ENCODE data around the gene HIVEP3. TPM values are rescaled to one million over a fixed set of nuclear protein-coding genes. Genes with fewer than 3 reads are reported as not detected.

The HIVEP3 gene
- total and polyA plus RNA-seq, 2 of the 13 experiments (the other 11 are each of a cell fraction or from before 2014, with no cell fraction given): 0.05 TPM; not detected in 1

DNA sequence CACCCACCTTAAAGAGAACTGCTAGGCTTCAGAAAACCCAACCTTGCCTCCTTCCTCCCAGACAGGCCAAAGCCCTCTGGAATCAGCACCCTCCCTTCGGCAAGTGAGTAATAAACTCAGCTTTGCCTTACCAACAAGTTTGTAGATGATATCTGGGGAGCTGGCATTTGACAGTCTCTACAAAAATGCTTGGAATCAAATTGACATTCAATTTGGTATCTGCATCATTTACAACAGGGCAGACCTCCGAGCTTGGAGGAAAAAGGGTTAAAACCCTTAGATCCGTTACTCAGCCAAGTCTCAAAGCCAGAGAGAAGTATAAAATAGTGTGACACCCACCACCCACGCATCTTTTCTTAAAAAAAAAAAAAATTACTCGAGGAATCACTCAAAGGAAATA lies 285.0 kb downstream of the HIVEP3 start:
- CTCF ChIA-PET (ENCODE audit: low intra/inter-chr PET ratio, low total read pairs): no interaction called here
- ATAC-seq (no peak), FAIRE-seq (no peak), DNase-seq (ENCODE audit: low spot score) (no peak)
- Histone ChIP-seq H3K27ac (ENCODE audit: extremely low read length, insufficient read depth, low read length) (no peak overlapping the region), H3K9ac (ENCODE audit: insufficient read depth, low read depth, low read length) (no peak overlapping the region), H3K9me3 (ENCODE audit: low read length) (no peaks in the 10 kb centered on the region), H3K4me3 (replicated peaks in 1 of 3; ENCODE audit: insufficient read depth in 1 of 3, low read depth in 2 of 3, low read length in 3 of 3) (no peak overlapping the region), H3K36me3 (replicated peaks in 1 of 2; ENCODE audit: control insufficient read depth in 1 of 2, insufficient read depth in 2 of 2, low read length in 2 of 2) (no peaks in the 10 kb centered on the region), H3K4me2 (ENCODE audit: low read depth, low read length) (no peak overlapping the region), H3K4me1 (ENCODE audit: insufficient read depth, low read length) (no peaks in the 10 kb centered on the region), H4K20me1 (ENCODE audit: insufficient read depth, low read length) (no peaks in the 10 kb centered on the region), H3K79me2 (ENCODE audit: insufficient read depth, low read length) (no peaks in the 10 kb centered on the region), H2AFZ (ENCODE audit: low read length) (no peak overlapping the region), H3K27me3 (ENCODE audit: control insufficient read depth in 1 of 2, insufficient read depth in 2 of 2, low read length in 2 of 2) (peaks cover 0 to 22% of the 10 kb centered on the region in 2 experiments; a peak in 2 of 5 replicates)
- in situ Hi-C loops (cut with HindIII; ENCODE audit: extremely low pct_ligation_motif_present, low pct_unique_long_range_greater_than_20kb): no loop called here
- 18% methylated on average over 5 of the region's 5 CpGs for WGBS (ENCODE audit: low lambda C conversion rate)
- no peak for TF ChIP-seq ZNF83 (CRISPR knock-in tag; IDR thresholded peaks at IDR 0.05; ENCODE audit: borderline replicate concordance)
- TF ChIP-seq POGZ (CRISPR knock-in tag; IDR thresholded peaks at IDR 0.05): no peak
- TF ChIP-seq, protein P1, sequence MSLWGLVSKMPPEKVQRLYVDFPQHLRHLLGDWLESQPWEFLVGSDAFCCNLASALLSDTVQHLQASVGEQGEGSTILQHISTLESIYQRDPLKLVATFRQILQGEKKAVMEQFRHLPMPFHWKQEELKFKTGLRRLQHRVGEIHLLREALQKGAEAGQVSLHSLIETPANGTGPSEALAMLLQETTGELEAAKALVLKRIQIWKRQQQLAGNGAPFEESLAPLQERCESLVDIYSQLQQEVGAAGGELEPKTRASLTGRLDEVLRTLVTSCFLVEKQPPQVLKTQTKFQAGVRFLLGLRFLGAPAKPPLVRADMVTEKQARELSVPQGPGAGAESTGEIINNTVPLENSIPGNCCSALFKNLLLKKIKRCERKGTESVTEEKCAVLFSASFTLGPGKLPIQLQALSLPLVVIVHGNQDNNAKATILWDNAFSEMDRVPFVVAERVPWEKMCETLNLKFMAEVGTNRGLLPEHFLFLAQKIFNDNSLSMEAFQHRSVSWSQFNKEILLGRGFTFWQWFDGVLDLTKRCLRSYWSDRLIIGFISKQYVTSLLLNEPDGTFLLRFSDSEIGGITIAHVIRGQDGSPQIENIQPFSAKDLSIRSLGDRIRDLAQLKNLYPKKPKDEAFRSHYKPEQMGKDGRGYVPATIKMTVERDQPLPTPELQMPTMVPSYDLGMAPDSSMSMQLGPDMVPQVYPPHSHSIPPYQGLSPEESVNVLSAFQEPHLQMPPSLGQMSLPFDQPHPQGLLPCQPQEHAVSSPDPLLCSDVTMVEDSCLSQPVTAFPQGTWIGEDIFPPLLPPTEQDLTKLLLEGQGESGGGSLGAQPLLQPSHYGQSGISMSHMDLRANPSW (CRISPR knock-in tag; IDR thresholded peaks at IDR 0.05; ENCODE audit: borderline replicate concordance): no peak
- intact Hi-C loops (cut with micrococcal nuclease; ENCODE audit: unreplicated experiment): no loop called here
- BruUV-seq (replicated peaks): no TSS peak
- POLR2A ChIA-PET: no interaction called here

DNA sequence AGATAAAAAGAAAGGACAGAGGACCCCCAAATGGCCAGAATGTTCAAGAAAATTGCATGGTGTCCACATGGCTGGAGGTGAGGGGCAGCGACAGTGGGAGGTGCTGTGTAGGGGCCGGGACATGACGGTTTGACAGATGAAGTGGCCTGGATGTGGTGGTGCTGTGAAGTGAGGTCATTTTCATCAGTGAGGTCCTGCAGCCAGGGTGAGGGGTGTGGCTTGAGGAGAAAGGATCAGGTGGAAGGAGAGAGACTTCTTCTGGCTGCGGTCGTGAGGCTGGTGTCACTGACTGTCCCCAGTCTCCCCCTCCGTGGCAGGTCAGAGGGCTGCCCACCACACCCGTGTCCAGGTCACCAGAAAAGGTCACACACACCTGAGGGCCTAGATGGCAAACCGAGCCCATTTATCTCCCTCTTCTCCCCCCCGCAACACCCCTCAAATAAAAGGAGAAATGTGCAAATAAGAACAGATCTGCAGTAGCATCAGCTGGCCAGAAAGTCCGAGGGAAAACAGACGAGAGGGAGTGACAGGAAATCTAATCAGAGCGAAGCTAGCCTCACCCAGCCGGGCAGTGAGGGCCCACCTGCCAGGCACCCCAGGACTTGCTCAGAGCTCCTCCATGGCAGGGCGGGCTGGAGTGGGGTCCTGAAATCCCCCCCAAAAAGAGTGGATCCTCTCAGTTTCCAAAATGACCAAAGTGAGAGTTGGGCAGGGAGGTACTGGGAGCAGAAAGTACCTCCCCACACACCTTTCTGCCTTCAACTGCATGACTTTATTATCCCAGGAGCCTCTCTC lies 285.7 kb downstream of the HIVEP3 start:
- 29% methylated on average over 12 of the region's 14 CpGs for WGBS (ENCODE audit: low lambda C conversion rate)
- in situ Hi-C loops (cut with HindIII; ENCODE audit: extremely low pct_ligation_motif_present, low pct_unique_long_range_greater_than_20kb): no loop called here
- no peaks in the 10 kb centered on the region for H3K79me2 ChIP-seq (ENCODE audit: insufficient read depth, low read length)

More for the DNA sequence above, 285.7 kb downstream of the HIVEP3 start:
- Histone ChIP-seq H3K4me2 (ENCODE audit: low read depth, low read length) (no peak overlapping the region), H3K4me3 (replicated peaks in 1 of 3; ENCODE audit: insufficient read depth in 1 of 3, low read depth in 2 of 3, low read length in 3 of 3) (no peak overlapping the region), H3K36me3 (replicated peaks in 1 of 2; ENCODE audit: control insufficient read depth in 1 of 2, insufficient read depth in 2 of 2, low read length in 2 of 2) (no peaks in the 10 kb centered on the region), H4K20me1 (ENCODE audit: insufficient read depth, low read length) (no peaks in the 10 kb centered on the region), H3K9me3 (ENCODE audit: low read length) (no peaks in the 10 kb centered on the region), H3K27me3 (ENCODE audit: control insufficient read depth in 1 of 2, insufficient read depth in 2 of 2, low read length in 2 of 2) (peaks cover 0 to 22% of the 10 kb centered on the region in 2 experiments; a peak in 2 of 5 replicates), H3K4me1 (ENCODE audit: insufficient read depth, low read length) (no peaks in the 10 kb centered on the region), H2AFZ (ENCODE audit: low read length) (no peak overlapping the region), H3K9ac (ENCODE audit: insufficient read depth, low read depth, low read length) (no peak overlapping the region), H3K27ac (ENCODE audit: extremely low read length, insufficient read depth, low read length) (no peak overlapping the region)
- no TSS peak for BruUV-seq (replicated peaks)
- ChIA-PET POLR2A (no interaction called here), CTCF (ENCODE audit: low intra/inter-chr PET ratio, low total read pairs) (no interaction called here)
- ATAC-seq (no peak), FAIRE-seq (no peak), DNase-seq (ENCODE audit: low spot score) (no peak)
- intact Hi-C loops (cut with micrococcal nuclease; ENCODE audit: unreplicated experiment): no loop called here
- TF ChIP-seq, protein P2, sequence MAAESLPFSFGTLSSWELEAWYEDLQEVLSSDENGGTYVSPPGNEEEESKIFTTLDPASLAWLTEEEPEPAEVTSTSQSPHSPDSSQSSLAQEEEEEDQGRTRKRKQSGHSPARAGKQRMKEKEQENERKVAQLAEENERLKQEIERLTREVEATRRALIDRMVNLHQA (CRISPR knock-in tag; IDR thresholded peaks at IDR 0.05): no peak
- TF ChIP-seq ZNF790 (CRISPR knock-in tag; IDR thresholded peaks at IDR 0.05; ENCODE audit: borderline replicate concordance): no peak

Data from HepG2 (cell line).